SU-DHL-6 (cell line): ENCODE measurements around the gene SCAMP3.

ENCODE experiments used
- CTCF ChIP-seq: fragments of 200-600 bp; sonication (generic); IDR thresholded peaks from one replicate; pipeline ENCODE4 v1.5.1; 2017; ENCODE audit warnings: antibody characterized with exemption, mild to moderate bottlenecking, low read length, moderate library complexity; ENCODE audit not compliant: insufficient read depth, poor library complexity, severe bottlenecking
- EZH2phosphoT487 ChIP-seq: fragments of 200-600 bp; sonication (generic), shearing (Covaris generic); conservative IDR thresholded peaks from 2 replicates; pipeline ENCODE4 v1.6.1; 2018; ENCODE audit warnings: mild to moderate bottlenecking, antibody characterized with exemption, low read length, moderate library complexity, mixed read lengths

GRCh38 chr1:155209312-155209721, 52.8 kb downstream of the SCAMP3 start:
- TF ChIP-seq CTCF: no peak
- TF ChIP-seq EZH2phosphoT487: no peak
